Ecto neural progenitor cell (in vitro differentiated cells): ENCODE measurements around the gene ZNF396.

Experiments used
- DNase-seq: peaks from one replicate; pipeline ENCODE4 v3.0.0-alpha.2; 2018; ENCODE audit warnings: low spot score

Gene ZNF396

DNA sequence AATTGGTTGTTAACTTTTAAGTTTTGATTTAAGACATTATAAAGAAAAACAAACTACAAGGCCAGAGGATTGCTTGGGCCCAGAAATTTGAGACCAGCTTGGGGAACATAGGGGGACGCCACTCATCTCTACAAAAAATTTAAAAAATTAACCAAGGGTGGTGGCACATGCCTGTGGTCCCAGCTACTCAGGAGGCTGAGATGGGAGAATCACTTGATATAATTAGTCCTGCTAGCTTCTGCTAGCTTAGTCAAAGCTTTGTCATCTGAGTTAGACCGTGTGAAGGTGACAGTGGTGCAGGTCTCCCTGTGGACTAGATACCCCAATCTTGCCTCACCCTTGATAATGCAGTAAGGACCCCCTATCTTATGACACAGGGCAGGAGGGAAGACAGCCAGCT, 6.0 kb upstream of the ZNF396 start:
- DNase-seq = no peak

DNA sequence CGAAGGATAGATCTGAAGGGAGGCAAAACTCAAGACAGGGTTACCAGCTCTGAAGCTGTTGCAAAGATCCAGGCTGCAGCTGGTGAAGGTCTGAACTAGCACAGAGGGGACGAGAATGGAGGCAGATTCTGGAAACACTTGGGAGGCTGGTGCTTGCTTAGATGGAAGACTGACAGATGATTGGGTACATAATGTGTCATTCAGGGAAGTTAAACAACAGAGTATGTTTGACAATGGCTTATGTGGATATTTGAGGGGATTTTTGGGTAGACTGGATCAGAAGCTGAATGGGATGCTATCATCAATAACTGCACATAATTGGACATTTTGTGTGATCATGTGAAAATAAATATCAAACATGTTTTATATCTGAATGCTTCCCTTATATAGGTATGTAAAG, 2.3 kb upstream of the ZNF396 start:
- no peak for DNase-seq

DNA sequence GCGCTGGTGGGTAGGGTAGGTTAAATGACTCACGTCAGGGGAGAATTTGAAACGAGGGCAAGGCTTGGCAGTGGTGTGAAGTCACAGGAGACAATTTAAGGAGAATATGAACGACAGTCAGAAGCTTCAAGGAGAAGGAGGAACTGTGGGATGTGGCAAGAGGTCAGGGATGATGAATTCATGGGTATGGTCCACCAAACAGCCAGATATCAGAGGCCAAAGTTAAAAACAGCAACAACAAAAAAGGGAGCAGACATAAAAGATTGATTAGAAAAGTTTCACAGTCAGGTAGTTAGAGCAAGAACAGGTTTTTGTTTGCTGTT, 1.4 kb upstream of the ZNF396 start:
- DNase-seq = no peak

DNA sequence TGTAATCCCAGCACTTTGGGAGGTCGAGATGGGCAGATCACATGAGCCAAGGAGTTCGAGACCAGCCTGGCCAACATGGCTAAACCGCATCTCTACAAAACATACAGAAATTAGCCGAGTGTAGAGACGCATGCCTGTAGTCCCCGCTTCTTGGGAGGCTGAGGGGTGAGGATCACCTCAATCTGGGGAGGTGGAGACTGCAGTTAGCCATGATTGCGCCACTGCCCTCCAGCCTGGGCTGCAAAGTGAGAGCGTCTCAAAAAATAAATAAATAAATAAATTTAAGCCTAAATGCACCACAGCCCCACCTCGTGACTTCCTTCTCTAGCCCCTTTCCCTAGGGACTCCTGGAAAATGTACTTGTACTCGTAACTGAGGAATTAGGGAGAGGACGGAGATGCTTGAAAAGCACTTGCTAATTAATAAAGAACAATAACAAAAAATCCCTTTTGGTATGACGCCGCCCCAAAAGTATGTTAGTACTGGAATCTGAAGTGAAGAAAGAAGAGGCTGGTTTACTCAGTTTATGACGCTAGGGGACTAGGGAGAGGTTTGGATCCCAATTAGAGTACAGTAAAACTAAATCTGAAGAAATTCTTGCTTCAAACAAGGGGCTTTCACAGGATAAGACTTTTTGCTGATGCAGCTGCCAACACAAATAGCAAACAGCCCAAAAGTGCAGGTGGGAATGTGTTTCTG, 887 bp upstream of the ZNF396 start:
- DNase-seq = no peak

DNA sequence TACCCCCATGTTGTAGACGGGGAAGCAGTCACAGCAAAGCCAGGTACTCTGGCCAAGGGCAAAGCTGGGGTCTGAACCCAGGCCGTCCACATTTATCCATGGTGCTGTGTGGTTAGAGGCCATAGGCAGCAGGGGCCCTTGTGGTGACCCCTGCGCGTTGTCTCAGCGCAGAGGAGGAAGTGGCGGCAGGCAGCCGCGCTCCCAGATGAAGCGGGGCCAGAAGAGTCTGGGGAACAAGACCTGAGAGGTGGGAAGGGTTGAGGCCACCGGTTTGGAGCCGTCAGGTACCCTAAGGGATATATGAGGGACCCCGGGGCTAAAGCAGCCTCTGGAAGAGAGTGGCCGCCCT, 770 bp downstream of the ZNF396 start:
- DNase-seq = peak; percentile 54

DNA sequence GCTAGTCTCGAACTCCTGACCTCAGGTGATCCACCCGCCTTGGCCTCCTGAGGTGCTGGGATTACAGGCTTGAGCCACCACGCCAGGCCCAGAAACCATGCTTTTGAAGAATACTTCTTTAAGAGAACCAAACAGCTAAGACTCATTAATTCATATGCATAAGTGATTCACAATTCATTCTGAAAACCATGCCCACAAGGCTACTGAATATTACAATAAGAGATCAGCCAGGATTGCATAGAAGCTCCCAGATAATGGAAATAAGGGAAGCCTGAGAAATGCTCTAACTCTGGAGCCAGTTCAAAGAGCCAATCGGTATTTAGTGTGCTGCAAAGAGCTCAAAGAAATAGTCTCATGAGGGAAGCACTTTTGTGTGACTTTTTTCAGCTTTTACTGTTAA, 2.4 kb downstream of the ZNF396 start:
- no peak for DNase-seq

DNA sequence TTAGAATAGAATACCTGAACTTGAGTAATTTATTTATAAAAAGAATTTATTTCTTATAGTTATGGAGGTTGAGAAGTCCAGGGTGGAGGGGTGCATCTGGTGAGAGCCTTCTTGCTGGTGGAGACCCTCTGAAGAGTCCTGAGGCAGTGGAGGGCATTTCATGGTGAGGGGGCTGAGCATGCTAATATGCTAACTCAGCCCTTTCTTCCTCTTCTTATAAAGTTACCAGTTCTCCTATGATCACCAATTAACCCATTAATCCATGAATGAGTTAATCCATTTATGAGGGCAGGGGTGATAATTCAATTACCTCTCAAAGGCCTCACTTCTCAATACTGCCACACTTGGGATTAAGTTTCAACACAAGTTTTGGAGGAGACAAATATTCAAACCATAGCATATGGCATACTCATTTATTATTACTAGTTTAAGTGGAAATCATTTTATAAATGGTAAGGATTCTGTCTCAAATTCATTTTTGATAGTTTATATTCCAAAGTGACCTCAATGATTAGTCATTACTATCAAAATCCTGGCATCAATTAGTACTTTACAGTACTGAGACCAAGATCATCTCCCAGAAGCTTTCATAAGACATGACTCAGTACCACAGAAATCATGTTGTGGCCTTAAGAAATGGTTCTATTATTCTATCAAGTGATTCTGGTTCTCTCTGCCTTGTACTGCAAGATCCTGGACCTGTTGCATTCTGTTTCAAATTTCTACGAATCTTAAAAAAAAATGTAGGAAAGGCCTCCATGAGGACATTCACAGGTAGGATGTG, 5.5 kb downstream of the ZNF396 start:
- no peak for DNase-seq

DNA sequence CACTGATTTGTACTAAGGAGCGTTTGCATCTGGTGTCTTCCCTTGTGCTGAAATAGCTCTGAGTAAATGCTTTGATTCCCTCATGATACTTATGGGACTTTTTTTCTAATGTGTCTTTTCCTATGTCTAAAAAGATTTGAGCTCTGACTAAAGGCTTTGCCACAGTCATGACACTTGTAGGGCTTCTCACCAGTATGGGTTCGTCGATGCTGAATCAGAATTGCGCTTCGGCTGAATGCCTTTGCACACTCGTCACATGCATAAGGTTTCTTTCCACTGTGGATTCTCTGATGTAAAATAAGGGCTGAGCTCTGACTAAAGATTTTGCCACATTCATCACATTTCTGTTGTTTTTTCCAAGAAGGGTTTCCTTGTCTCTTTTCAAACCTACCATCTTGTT, 8.0 kb downstream of the ZNF396 start:
- DNase-seq = no peak

DNA sequence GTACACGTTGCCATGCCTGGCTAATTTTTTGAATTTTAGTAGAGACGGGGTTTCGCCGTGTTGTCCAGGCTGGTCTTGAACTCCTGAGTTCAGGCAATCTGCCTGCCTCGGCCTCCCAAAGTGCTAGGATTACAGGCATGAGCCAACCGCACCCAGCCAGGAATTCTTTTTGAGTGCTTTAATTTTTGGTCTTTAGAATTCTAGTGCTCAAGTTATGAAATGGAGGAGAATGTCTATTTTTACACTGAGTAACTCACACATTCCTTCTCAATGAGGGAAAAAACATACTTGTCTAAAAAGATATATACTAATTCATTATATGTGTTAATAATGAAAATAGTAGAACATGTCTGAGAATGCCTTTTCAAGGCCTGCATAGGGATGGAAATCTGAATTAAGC, 8.5 kb downstream of the ZNF396 start:
- DNase-seq = no peak

DNA sequence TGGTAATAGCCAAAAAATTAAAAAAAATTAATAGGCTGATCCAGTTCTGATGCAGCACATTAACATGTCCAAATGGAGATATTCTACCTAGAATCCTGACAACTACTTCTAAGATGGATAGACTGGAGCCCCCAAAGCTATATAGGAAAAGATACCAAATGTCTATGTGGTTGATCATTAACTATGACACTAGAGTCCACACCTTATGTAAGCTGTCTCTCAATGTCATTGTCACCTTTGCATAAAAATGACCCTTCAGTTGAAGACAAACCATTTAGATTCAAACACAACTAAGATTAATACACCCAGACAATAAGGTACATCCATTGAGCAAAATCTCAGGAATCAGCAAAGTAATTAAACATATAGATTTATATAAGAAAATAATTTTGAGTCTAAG, 14.6 kb downstream of the ZNF396 start:
- DNase-seq = no peak

DNA sequence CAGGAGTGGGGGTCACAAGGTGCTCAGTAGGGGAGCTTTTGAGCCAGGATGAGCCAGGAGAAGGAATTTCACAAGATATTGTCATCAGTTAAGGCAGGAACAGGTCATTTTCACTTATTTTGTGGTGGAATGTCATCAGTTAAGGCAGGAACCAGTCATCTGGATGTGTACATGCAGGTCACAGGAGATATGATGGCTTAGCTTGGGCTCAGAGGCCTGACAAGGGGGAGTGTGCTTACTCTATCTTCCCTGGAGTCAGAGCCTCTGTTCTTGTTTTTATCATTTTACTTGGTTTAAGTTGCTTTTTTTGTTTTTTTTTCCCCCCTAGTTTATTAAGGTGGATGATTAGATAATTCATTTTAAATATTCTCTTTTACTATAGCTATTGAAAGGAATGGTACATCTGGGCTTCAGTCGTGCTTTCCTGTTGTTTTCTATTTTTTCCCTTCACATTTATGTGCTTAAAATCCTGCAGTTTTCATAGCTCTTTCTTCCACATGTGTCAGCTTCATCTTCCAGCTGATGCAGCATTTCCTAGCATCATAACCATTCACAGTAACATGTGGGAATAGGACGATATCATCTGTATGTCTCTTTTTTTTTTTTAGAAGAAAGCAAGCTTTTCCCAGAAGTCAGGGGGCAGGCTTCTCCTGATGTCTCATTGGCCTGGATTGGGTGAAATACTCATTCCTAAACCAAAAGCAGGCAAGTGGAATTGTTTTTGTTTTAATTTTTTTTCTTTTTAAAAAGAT, 15.4 kb downstream of the ZNF396 start:
- no peak for DNase-seq

DNA sequence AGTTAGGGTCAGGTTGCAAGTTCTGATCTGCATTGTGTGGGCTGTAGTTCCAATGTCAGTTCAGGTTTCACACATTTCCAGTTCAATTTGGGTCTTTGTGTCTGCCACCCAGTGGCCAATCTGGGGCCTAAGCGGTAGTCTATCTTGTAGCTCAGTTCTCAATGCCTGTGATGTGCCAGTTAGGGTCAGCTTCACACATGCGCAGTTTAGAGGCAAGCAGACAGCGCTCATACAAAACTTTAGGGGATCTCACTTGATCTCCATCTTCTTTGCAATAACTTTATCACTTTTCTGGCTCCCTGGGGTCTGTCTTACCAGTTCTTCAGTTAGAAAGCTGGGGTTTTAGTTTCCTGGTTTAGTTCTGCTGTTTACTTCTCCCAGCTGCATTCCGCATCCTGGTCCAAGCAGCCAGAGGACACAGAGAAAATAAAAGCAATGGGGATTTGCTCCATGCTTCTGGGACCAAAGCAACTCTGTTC, 22.0 kb downstream of the ZNF396 start:
- peak; percentile 74 for DNase-seq

DNA sequence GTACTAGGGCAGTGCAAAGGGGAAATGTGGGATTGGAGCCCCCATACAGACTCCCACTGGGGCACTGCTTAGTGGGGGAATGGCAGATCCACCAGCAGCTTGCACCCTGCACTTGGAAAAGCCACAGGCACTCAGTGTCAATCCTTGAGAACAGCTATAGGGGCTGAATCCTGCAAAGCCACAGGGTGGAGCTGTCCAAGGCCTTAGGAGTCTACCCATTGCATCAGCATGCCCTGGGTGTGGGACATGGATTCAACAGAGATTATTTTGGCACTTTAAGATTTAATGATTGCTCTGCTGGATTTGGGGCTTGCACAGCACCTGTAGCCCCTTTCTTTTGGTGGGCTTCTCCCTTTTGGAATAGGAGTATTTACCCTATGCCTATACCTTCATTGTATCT, 24.4 kb downstream of the ZNF396 start:
- no peak for DNase-seq

DNA sequence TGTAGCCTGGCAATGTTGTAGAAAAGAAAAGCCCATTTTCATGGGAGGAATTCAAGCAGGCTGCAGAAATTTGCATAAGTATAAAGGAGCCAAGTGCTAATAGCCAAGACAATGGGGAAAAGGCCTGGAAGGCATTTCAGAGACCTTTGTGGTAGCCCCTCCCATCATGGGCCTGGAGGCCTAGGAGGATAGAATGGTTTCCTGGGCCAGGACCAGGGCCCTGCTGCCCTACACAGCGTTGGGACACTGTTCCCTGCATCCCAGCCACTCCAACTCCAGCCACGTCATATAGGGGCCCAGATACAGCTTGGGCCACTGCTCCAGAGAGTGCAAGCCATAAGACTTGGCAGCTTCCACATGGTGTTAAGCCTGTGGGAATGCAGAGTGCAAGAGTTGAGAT, 24.9 kb downstream of the ZNF396 start:
- no peak for DNase-seq

DNA sequence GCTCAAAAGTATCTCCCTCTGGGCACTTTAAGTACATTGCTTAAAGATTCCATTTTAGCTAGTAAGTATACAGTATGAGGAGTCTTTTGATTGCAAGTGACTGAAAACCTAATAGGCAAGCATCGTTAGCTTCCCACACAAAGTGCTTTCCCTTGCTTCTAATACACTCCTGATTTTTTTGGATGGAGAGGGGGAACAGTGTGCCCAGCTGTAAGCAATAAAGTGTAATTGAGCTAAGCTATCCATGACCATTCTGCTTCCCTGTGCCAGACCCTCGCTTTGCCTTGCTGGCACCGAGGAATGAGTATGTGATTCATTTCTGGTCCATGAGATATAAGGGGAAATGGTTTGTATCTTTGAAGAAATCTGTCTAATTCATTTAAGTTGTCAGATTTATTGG, 29.1 kb downstream of the ZNF396 start:
- DNase-seq = no peak

DNA sequence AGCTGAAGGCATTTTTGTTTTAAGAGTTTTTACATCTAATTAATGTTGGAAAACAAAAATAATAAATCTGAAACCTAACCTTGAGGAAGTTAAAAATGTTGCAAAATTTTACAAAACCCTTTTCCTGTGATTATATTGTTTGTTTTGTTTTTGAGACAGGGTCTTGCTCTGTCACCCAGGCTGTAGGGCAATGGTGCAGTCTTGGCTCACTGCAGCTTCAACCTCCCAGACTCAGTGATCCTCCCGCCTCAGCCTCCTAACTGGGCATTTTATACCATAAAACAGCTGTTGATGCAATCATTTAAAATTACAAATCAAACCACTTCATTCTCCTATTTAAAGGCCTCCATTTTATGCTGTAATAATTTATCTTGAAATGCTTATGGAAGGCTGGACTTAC, 31.2 kb downstream of the ZNF396 start:
- no peak for DNase-seq

DNA sequence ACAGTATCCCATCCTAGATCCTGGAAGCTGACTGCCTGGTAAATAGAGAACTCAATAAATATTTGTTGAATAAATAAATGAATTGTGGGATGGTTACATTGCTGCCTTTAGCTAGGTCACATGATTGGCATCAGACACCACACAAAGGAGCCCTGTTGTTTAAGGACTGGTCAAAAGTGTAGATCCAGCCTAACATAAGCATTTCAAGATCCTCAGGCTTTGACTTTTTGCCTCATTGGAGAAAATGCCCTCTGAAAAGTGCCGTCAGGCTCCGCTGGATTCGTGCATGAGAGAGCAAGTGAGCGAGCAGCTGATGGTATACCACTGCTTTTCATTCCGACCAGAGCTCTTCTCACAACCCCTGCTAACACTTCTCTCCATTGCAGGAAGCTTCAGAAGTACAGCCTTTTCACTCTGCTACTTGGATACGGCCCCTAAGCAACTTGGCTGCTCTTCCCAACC, 31.6 kb downstream of the ZNF396 start:
- no peak for DNase-seq

DNA sequence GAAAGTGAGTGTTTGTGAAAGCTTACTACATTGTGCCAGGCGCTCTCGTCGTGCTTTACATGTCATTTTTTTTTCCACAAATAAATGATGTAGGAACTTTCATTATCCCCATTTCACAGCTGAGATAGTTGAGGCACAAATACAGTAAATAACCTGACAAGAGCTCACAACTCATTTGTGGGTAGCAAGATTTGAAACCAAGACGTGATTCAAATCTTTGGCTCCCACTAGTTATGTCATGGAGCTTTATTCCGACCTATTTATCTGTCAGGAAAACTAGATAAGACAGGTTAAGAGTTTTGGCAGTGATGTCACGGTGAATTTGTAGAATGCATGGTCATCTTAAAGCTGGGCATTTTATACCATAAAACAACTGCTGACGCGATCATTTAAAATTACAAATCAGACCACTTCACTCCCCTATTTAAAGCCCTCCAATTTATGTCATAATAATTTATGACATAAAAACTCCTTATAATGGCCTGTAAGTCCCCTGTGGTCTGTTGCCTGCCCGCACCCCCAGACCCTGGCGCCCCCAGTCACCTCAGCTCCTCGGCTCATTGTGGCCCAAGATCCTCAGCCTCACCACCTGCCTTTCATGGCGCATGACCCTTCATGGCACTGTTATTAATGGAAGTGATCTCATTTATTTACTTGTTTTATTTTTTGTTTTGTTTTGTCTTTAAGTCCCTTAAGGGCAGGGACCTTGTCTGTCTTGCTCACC, 32.2 kb downstream of the ZNF396 start:
- no peak for DNase-seq

DNA sequence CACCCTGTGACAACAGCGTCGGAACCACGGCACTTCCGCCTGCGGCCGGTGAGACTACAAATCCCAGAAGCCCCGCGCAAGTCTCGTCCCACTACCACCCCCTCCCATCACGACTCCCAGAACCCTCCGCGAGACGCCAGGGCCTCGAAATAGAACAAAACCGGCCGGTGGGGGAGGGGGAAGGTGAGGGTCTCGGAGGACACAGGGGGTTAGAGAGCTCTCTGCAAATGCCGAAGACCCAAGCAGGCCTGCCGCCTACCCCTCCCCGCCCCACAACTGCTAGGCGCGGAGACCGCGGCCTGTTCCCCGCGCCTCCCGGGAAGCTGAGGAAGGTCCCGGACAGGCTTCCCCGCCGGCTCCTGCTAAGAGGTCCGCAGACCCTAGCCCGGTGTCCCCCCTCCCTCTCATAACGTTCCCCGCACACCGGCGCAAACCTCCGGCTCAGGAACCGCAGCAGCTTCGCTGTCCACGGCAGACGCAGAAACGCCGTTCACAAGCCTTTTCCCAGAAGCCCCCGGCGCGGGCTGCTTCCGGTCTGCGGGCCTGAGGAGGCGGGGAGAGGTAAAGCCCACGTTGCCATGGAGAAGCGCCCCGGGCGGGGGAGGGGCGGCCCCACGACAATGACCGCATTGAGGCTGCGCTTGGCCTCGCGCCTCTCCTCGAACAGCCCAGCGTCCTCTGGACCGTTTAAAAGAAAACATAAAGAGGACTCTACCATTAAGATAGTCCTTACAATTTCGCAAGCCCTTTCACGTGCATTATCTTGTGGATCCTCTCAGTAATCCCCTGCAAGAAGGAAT, 33.0 kb downstream of the ZNF396 start, which contains the start of gene ZNF24:
TSS of gene ZNF24 (minus strand) at position 485 of the 800 bp plus-strand sequence. CDS start 3,770 bp downstream, outside the sequence.
- peak; percentile 93 for DNase-seq

DNA sequence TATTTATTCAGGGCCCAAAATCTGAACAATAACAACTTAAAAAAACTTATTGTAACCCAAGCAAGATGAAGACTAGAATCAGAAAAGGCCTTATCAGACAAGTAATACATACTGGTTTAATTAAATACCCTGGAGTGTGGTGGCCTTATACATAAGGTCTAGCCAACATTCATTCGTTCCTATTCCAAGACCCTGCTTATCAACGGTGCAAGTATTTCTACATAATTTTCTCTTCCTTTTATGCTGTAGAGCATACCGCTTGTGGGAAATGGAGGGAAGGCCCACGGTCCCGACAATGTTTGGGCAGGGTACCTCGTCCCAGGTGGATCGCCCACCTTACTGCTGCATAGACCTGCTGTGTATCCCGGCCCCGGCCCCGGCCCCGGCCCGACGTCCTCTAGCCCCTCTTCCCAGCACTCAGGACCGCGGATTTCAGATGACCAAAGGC, 33.6 kb downstream of the ZNF396 start:
- no peak for DNase-seq

DNA sequence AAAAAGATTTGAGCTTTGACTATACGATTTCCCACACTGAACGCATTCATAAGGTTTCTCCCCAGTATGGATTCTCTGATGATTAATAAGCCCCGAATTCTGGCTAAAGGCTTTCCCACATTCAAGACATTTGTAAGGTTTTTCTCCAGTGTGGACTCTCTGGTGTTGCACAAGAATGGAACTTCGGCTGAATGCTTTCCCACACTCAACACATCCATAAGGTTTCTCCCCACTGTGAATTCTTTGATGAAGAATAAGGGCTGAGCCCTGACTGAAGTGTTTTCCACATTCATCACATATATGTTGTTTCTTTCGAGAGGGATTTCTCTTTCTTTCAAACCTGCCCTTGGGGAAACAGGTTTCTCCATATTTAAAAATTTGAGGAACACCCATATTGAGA, 39.9 kb downstream of the ZNF396 start:
- no peak for DNase-seq
